Stomach (tissue), 9 donors: Measurements from ENCODE around the gene WNT2B. TPM values are rescaled to one million over a fixed set of nuclear protein-coding genes. Genes with fewer than 3 reads are reported as not detected.

Experiments
- DNase-seq, 2 donors: peaks; one replicate each; pipeline versions ENCODE4 v3.0.0 to v3.0.0-alpha.2; 2013 to 2019
- H3K27ac ChIP-seq, 5 donors: fragments of 200-600 bp in 4 of 5; sonication (generic) in 4 of 5; one replicate each; pipeline ENCODE4 v1.5.1; 2013 to 2019; ENCODE audit warnings: mild to moderate bottlenecking in 1 of 5, moderate library complexity in 1 of 5
- H3K27me3 ChIP-seq, 3 donors: fragments of 200-600 bp; sonication (generic); one replicate each; pipeline ENCODE4 v1.5.1; 2017 to 2019; ENCODE audit warnings: mixed run types in 1 of 3
- H3K36me3 ChIP-seq, 4 donors: fragments of 200-600 bp; sonication (generic); 1 replicate in 3 of 4; 2 replicates in 1 of 4; pipeline ENCODE4 v1.5.1; 2016 to 2019
- H3K4me1 ChIP-seq, 4 donors: fragments of 200-600 bp; sonication (generic); one replicate each; pipeline ENCODE4 v1.5.1; 2016 to 2019
- H3K4me3 ChIP-seq, 4 donors: fragments of 200-600 bp; sonication (generic) in 3 of 4; one replicate each; pipeline ENCODE4 v1.5.1; 2016 to 2019; ENCODE audit warnings: mild to moderate bottlenecking in 1 of 4
- H3K9me3 ChIP-seq, 4 donors: fragments of 200-600 bp; sonication (generic); one replicate each; pipeline ENCODE4 v1.5.1; 2016 to 2019
- EP300 ChIP-seq: sonication (generic); formaldehyde crosslinking; IDR thresholded peaks from one replicate; pipeline ENCODE4 v1.6.1; 2017; ENCODE audit warnings: antibody characterized with exemption
- POLR2A ChIP-seq, 4 donors: fragments of 450-650 bp; IDR thresholded peaks; one replicate each; pipeline ENCODE4 v1.6.1; 2016; ENCODE audit warnings: antibody characterized with exemption in 4 of 4, control low read depth in 2 of 4, mild to moderate bottlenecking in 1 of 4, moderate library complexity in 1 of 4
- POLR2AphosphoS5 ChIP-seq, 3 donors: sonication (generic); formaldehyde crosslinking; IDR thresholded peaks; one replicate each; pipeline ENCODE4 v1.6.1; 2016; ENCODE audit warnings: antibody characterized with exemption in 3 of 3
- WGBS, 5 donors: extraction: QIAGEN DNeasy Blood & Tissue Kit in 3 of 5; methylation state at CpG; one replicate each; pipeline versions ENCODE4 v1.1.5 to v1.1.7; 2013 to 2018; 5-methylcytosine and 5-hydroxymethylcytosine counted together
- intact Hi-C: fragments of 100-400 bp; cut with DNase I; formaldehyde crosslinking; loops from one replicate; pipeline ENCODE4 v1.15.1; 2023; ENCODE audit warnings: low total_unique reads
- polyA plus RNA-seq, 3 donors: library from polyadenylated mRNA; stranded (reverse); fragments of 200-250 nt; gene quantifications; one replicate each; pipeline ENCODE4 v1.2.3, GENCODE V29; 2013
- total RNA-seq, 5 donors: library from RNA; depleted of rRNA; stranded (reverse); fragments of >200 nt; gene quantifications; one replicate each; pipeline versions ENCODE4 v1.1.0 to v1.2.3, GENCODE V29; 2014 to 2016
- TF ChIP-seq, protein P1 (sequence below), 7 experiments: fragments of 450-650 bp in 4 of 7; fragments of 200-600 bp in 3 of 7; sonication (generic) in 3 of 7; IDR thresholded peaks; one replicate each; pipeline ENCODE4 v1.5.1; 2016 to 2019; ENCODE audit warnings: antibody characterized with exemption in 7 of 7, control low read depth in 2 of 7, mild to moderate bottlenecking in 1 of 7
- donor health status: healthy with polysubstance abuse.
- donor health status: Bipolar disorder and iron deficiency.
- donor health status: healthy.

The WNT2B gene
- total and polyA plus RNA-seq, 8 donors, result 1.7 to 19.5 (median 2.7) TPM; not detected in 1

DNA sequence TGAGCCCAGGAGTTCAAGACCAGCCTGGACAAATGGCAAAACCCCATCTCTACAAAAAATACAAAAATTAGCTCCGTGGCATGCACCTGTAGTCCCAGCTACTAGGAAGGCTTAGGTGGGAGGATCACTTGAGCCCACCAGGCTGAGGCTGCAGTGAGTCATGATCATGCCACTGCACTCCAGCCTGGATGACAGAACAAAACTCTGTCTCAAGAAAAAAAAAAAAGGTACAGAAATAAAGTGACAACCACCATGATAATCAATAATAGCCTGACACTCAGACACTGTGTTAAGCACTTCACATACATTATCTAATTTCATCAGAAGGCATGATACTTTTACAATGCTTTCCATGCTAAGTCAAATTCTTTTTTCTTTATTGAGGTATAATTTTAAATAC, 57.0 kb downstream of the WNT2B start:
- H3K4me1 ChIP-seq, result no peaks in the 10 kb centered on the region
- no peak for TF ChIP-seq EP300
- TF ChIP-seq POLR2A (IDR thresholded peaks at IDR 0.05), result no peak
- TF ChIP-seq, protein P1, sequence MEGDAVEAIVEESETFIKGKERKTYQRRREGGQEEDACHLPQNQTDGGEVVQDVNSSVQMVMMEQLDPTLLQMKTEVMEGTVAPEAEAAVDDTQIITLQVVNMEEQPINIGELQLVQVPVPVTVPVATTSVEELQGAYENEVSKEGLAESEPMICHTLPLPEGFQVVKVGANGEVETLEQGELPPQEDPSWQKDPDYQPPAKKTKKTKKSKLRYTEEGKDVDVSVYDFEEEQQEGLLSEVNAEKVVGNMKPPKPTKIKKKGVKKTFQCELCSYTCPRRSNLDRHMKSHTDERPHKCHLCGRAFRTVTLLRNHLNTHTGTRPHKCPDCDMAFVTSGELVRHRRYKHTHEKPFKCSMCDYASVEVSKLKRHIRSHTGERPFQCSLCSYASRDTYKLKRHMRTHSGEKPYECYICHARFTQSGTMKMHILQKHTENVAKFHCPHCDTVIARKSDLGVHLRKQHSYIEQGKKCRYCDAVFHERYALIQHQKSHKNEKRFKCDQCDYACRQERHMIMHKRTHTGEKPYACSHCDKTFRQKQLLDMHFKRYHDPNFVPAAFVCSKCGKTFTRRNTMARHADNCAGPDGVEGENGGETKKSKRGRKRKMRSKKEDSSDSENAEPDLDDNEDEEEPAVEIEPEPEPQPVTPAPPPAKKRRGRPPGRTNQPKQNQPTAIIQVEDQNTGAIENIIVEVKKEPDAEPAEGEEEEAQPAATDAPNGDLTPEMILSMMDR (IDR thresholded peaks at IDR 0.05), result no peak
- no peak for TF ChIP-seq POLR2AphosphoS5 (IDR thresholded peaks at IDR 0.05)
- H3K4me3 ChIP-seq, result no peak overlapping the region
- no peaks in the 10 kb centered on the region for H3K9me3 ChIP-seq
- intact Hi-C loops, result no loop called here
- WGBS, 5 donors, result 86 to 100% (median 96%) methylated on average over 1 of the region's 1 CpG
- peaks cover 0 to 36% (median 23%) of the 10 kb centered on the region in 4 donors for H3K36me3 ChIP-seq
- H3K27me3 ChIP-seq, result no peaks in the 10 kb centered on the region
- DNase-seq, result no peak
- no peak overlapping the region for H3K27ac ChIP-seq

DNA sequence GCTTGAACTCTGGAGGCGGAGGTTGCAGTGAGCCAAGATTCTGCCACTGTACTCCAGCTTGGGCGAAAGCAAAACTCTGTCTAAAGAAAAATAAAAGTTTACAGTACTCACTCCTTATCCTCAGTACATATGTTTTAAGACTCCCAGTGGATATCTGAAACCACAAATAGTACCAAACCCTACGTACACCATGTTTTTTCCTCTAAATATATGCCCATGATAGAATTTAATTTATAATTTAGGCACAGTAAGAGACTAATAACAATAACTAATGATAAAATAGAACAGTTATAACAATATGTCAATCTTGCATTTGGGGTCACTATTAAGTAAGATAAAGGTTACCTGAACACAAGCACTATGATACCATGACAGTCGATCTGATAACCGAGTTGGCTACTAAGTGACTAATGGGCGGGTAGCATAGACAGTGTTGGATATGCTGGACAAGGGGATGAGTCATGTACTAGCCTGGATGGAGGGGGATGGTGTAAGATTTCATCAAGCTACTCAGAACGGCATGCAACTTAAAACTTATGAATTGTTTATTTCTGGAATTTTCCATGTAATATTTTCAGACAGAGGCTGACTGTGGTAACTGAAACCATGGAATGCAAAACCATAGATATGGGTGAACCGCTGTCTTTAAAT, 66.5 kb downstream of the WNT2B start:
- no peaks in the 10 kb centered on the region for H3K27me3 ChIP-seq
- H3K27ac ChIP-seq, result no peak overlapping the region
- peaks cover 12 to 97% (median 87%) of the 10 kb centered on the region in 4 donors for H3K36me3 ChIP-seq
- WGBS, 5 donors, result 86 to 95% (median 94%) methylated on average over 8 of the region's 8 CpGs
- TF ChIP-seq EP300 (no peak), POLR2A (IDR thresholded peaks at IDR 0.05) (no peak), POLR2AphosphoS5 (IDR thresholded peaks at IDR 0.05) (no peak)
- TF ChIP-seq, protein P1 (IDR thresholded peaks at IDR 0.05), result no peak
- DNase-seq, result no peak
- H3K4me3 ChIP-seq, result no peak overlapping the region
- intact Hi-C loops, result no loop called here
- no peaks in the 10 kb centered on the region for H3K9me3 ChIP-seq
- H3K4me1 ChIP-seq, result no peaks in the 10 kb centered on the region

- Histone ChIP-seq H3K27me3 (no peaks in the 10 kb centered on the region), H3K9me3 (no peaks in the 10 kb centered on the region), H3K36me3 (peaks cover 12 to 97% (median 88%) of the 10 kb centered on the region in 4 donors), H3K4me3 (no peak overlapping the region), H3K4me1 (no peaks in the 10 kb centered on the region), H3K27ac (no peak overlapping the region)
- no peak for DNase-seq
- intact Hi-C loops, result no loop called here
- no peak for TF ChIP-seq POLR2AphosphoS5 (IDR thresholded peaks at IDR 0.05)
- TF ChIP-seq, protein P1 (IDR thresholded peaks at IDR 0.05), result no peak
- TF ChIP-seq POLR2A (IDR thresholded peaks at IDR 0.05), result no peak
- no peak for TF ChIP-seq EP300
- WGBS, 5 donors, result 90 to 98% (median 95%) methylated on average over 3 of the region's 3 CpGs
Observed at GRCh38 chr1:112576240-112576639, 67.5 kb downstream of the WNT2B start.

Other genes with a start within 250 kb of the WNT2B start
- 10 to 100 TPM; 13.3 to 41.5 (median 19.7) TPM for gene CTTNBP2NL, start 112.8 kb upstream of the WNT2B start, total RNA-seq
- 1 to 10 TPM; 3.6 to 6.9 (median 3.7) TPM for gene CTTNBP2NL, start 112.8 kb upstream of the WNT2B start, polyA plus RNA-seq
- 10 to 100 TPM in 3 of 5 donors, 1 to 10 TPM in 2; 3.5 to 85.7 (median 24.6) TPM for gene ST7L, start 110.2 kb downstream of the WNT2B start, total RNA-seq
- gene ST7L, start 110.2 kb downstream of the WNT2B start, polyA plus RNA-seq, result 10 to 100 TPM in 1 of 3 donors, 1 to 10 TPM in 2; 7.3 to 15.0 (median 7.6) TPM
- 100 to 1,000 TPM in 1 of 5 donors, 10 to 100 TPM in 4; 15.8 to 257 (median 73.2) TPM for gene CAPZA1, start 110.9 kb downstream of the WNT2B start, total RNA-seq
- 10 to 100 TPM; 59.4 to 78.2 (median 60.8) TPM for gene CAPZA1, start 110.9 kb downstream of the WNT2B start, polyA plus RNA-seq
- 100 to 1,000 TPM in 1 of 5 donors, 10 to 100 TPM in 4; 25.9 to 137 (median 79.0) TPM for gene MOV10, start 165.7 kb downstream of the WNT2B start, total RNA-seq
- gene MOV10, start 165.7 kb downstream of the WNT2B start, polyA plus RNA-seq, result 10 to 100 TPM; 43.2 to 86.9 (median 54.5) TPM
- 100 to 1,000 TPM in 4 of 5 donors, 10 to 100 TPM in 1; 99.8 to 149 (median 113) TPM for gene RHOC, start 198.2 kb downstream of the WNT2B start, total RNA-seq
- gene RHOC, start 198.2 kb downstream of the WNT2B start, polyA plus RNA-seq, result 100 to 1,000 TPM; 159 to 375 (median 244) TPM
- 1 to 10 TPM in 1 of 5 donors, under 1 TPM in 1, not detected in 3; 0.87 to 1.3 TPM for gene PPM1J, start 206.4 kb downstream of the WNT2B start, total RNA-seq
- gene PPM1J, start 206.4 kb downstream of the WNT2B start, polyA plus RNA-seq, result 1 to 10 TPM in 1 of 3 donors, under 1 TPM in 1, not detected in 1; 0.50 to 4.0 TPM